Cardiac septum (tissue), 1 donor: ENCODE measurements around the gene GK2. TPM values are rescaled to one million over a fixed set of nuclear protein-coding genes. Genes with fewer than 3 reads are reported as not detected.

Source experiments
- DNase-seq: peaks from one replicate; pipeline ENCODE4 v3.0.0-alpha.2; 2020; ENCODE audit warnings: low spot score
- intact Hi-C: fragments of 100-400 bp; cut with DNase I; formaldehyde crosslinking; loops from one replicate; pipeline ENCODE4 v1.14.0; 2022
- total RNA-seq: library from RNA; stranded (reverse); fragmentation: NEBNext Ultra II Directional; extraction: Animal tissue kit (Norgen Biotek cat#: 25700); gene quantifications from one replicate; pipeline ENCODE4 v1.2.1, GENCODE V29; 2021
- donor health status: DM: no; HTN: no; CAD: no.

GK2 gene
- total RNA-seq, 1 donor from 2014 or later, result not detected

DNA sequence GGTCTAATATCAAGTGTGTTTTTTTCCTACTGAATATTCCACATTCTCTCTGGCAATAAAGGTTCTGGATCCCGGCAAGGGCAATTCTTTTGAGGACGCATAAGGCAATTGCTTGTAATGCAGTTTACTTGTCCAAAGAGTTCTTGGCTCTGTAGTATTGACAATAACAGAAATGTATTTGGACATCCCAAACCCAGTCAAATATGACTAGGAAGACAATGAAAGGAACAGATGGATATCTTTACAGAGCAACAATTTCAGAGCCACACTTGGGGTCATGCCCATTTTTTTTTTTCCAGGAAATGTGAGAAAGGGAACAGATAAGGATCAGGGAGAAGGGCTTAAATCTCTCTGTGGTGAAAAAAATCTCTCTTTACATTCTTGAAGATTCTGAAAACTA is 12.2 kb downstream of the GK2 start:
- intact Hi-C loops, result no loop called here

DNA sequence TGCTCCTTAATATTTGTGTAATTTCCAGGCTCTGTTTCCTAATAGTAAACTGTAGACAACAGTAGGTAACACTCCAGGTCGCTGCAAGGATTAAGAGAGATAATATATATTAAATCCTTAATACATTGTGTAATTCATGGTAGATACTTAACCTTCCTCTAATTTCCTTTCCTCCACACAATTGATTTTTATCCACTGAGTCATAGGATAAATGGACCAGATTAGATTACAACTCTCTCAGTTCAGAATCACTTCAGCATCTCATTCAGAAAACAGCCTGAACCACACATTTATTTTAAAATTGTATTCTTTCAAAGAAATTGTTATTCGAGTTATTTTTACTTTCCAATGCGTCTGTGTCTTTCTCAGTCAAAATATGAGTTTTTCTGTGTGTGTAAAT is 17.1 kb downstream of the GK2 start:
- intact Hi-C loops, result no loop called here
- DNase-seq, result no peak

More for the DNA sequence above, 12.2 kb downstream of the GK2 start:
- DNase-seq, result no peak

DNA sequence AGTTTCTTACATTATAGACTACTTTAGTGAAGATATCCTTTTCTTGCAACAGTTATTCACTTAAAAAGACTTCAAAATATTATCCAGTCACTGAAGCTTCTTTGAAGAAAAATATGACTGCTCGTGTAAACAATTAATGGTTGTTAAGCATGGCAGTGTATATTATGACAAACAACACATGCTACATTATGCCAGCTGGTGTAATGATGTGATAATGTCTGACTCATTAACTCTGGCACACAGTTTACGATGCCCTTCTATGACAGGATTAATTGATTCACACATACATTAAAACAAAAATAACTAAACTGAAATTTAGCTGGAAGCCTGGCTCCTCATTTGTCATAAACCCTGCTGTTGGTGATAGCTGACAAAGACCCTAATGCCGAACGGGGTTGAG is 22.4 kb downstream of the GK2 start:
- intact Hi-C loops, result no loop called here
- DNase-seq, result no peak

GRCh38 chr4:79381161-79381560 is 26.9 kb downstream of the GK2 start:
- no peak for DNase-seq
- intact Hi-C loops, result no loop called here

DNA sequence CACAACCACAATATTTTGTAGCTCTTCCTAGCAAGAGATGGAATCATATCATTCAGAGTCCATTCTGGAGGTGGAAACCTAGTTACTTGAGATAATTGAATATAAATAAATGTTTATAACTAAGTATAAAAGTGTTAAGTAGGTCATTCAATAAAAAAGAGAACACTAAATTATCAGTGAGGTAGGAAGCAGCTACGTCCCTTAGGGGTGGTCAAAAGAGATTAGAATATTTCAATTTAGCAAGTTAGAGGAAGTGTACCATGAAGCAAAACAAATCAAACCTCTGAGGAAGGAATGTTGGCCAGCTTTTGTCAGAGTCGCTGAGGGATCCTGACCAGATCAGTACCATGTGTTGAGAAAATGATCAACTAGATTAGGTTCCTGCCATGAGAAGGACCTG is 38.0 kb downstream of the GK2 start:
- intact Hi-C loops, result no loop called here

GRCh38 chr4:79367096-79367495 is 40.9 kb downstream of the GK2 start:
- intact Hi-C loops, result no loop called here
- DNase-seq, result no peak

More for the DNA sequence above, 38.0 kb downstream of the GK2 start:
- DNase-seq, result no peak

- intact Hi-C loops, result no loop called here
- no peak for DNase-seq
These were observed 41.6 kb downstream of the GK2 start for GRCh38 chr4:79366422-79366821.

DNA sequence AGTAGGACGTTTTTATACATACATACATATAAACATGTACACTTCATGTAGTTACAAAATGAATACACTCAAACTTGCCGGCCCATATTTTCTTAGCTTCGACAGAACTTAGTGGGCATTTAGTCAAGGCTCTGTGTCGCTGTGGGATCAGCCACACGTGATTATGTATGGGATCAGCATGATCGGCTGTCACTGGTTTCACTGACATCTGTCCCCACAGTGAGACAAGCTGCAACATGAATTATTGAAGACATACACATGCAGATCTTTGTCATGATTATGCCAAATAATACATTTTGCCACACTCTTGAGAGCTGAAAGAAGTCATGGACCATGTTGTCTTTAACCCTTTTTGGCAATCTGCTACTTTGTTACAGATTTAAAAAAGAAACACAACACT is 44.0 kb downstream of the GK2 start:
- DNase-seq, result no peak
- intact Hi-C loops, result no loop called here

GRCh38 chr4:79362626-79363025 is 45.4 kb downstream of the GK2 start:
- intact Hi-C loops, result no loop called here
- DNase-seq, result no peak

DNA sequence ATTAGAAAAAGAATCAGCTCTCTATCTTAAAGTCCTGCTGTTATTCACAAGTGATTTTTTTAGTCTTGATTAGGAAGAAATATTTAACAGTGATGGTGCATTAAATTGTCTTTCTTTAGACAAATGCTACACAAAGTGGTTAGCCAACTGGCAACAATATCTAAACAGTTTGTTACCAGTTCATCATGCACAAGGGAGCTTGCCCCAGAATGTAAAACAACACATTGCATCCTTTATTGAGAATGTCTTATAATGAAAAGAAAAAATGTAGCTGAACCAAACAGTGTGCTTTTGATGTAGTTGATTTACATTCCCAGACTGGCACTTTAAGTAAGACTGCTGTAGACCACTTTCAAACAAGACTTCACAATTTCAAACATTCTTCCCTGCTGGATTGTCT is 48.0 kb downstream of the GK2 start:
- no peak for DNase-seq
- intact Hi-C loops, result no loop called here

DNA sequence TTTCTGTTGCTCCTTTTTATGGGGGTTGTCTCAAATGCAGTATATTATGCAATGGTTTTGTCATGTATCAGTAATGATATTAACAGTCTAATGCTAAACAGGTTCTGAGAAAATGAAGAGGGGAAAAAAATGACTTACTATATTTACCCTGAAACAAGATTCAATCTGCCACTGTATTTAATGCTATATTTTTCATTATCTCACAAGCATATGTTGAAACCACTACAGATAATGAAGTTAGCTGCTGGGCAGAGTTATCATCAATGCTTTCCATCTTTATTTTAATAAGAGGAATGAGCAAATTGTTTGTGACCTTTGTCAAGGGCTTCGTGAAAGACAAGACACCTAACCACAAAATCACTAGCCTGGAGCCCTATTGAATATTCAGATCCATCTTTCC is 49.6 kb downstream of the GK2 start:
- DNase-seq, result no peak
- intact Hi-C loops, result no loop called here

- no peak for DNase-seq
- intact Hi-C loops, result no loop called here
These were observed 50.7 kb downstream of the GK2 start for GRCh38 chr4:79357365-79357764.

Other genes starting within 250 kb of the GK2 start
- not detected for gene NAA11, start 82.2 kb downstream of the GK2 start, total RNA-seq